Pancreas (tissue), 10 donors: ENCODE data around the gene PPP2R2C. TPM values are rescaled to one million over a fixed set of nuclear protein-coding genes. Genes with fewer than 3 reads are reported as not detected.
A peak's percentile ranks its signal among the peaks of the same experiment; 100 is the strongest.

Experiments
- ATAC-seq, 4 donors: fragments of 200-7000 bp; cut with Tn5 transposase; one replicate each; pipeline versions ENCODE4 v1.8.0 to v1.9.1; 2020; ENCODE audit warnings: mild to moderate bottlenecking in 4 of 4, moderate library complexity in 4 of 4
- DNase-seq, 6 donors: peaks; one replicate each; pipeline ENCODE4 v3.0.0-alpha.2; 2020
- FAIRE-seq: peaks from 2 replicates; lab custom pipeline; 2012; peaks lifted over from hg19 to GRCh38; lab: Jason Lieb, UNC
- H3K27ac ChIP-seq, 4 donors: fragments of 200-600 bp; sonication (generic); 1 replicate in 3 of 4; 2 replicates in 1 of 4; pipeline versions ENCODE4 v1.5.0 to v1.8.0; 2020
- H3K27me3 ChIP-seq, 4 donors: fragments of 200-600 bp; one replicate each; pipeline ENCODE4 v1.8.0; 2021
- H3K36me3 ChIP-seq, 3 donors: fragments of 200-600 bp; sonication (generic) in 1 of 3; one replicate each; pipeline versions ENCODE4 v1.5.0 to v1.8.0; 2020 to 2021
- H3K4me1 ChIP-seq, 3 donors: fragments of 200-600 bp; one replicate each; pipeline ENCODE4 v1.8.0; 2021
- H3K4me3 ChIP-seq, 4 donors: fragments of 200-600 bp; sonication (generic) in 2 of 4; one replicate each; pipeline versions ENCODE4 v1.5.0 to v1.8.0; 2020 to 2021
- H3K9me3 ChIP-seq, 4 donors: fragments of 200-600 bp; one replicate each; pipeline ENCODE4 v1.8.0; 2021
- CTCF ChIP-seq, 4 donors: fragments of 200-600 bp; sonication (generic) in 3 of 4; IDR thresholded peaks; one replicate each; pipeline versions ENCODE4 v1.5.0 to v1.8.0; 2021; ENCODE audit warnings: antibody characterized with exemption in 4 of 4
- WGBS, 2 donors: extraction: QIAGEN DNeasy Blood & Tissue Kit; methylation state at CpG; one replicate each; pipeline ENCODE4 v1.1.7; 2013; 5-methylcytosine and 5-hydroxymethylcytosine counted together
- intact Hi-C, 3 donors: fragments of 100-400 bp; cut with DNase I; formaldehyde crosslinking; loops; one replicate each; pipeline versions ENCODE4 v1.11.1 to v1.14.2; 2022
- polyA plus RNA-seq, 2 donors: library from polyadenylated mRNA; stranded (reverse); fragments of 200-250 nt; gene quantifications; one replicate each; pipeline ENCODE4 v1.2.3, GENCODE V29; 2013
- total RNA-seq, 6 donors: library from RNA; stranded (reverse); fragmentation: NEBNext Ultra II Directional in 4 of 6; extraction: Animal tissue kit (Norgen Biotek cat#: 25700) in 4 of 6; gene quantifications; one replicate each; pipeline versions ENCODE4 v1.2.1 to v1.2.4, GENCODE V29; 2021 to 2023
- donor health status: healthy with polysubstance abuse.
- donor health status: DM: no; HTN: no; CAD: no; lungs with moderate emphysema.
- donor health status: DM: no; HTN: no; CAD: no.
- donor health status: control.
- donor health status: control.
- donor health status: Bipolar disorder and iron deficiency.
- donor health status: DM: yes; HTN: yes; CAD: no.
- donor health status: DM: no; HTN: no; CAD: no.
- donor health status: DM: no; HTN: no; CAD: no.
- donor health status: DM: yes; HTN: yes; CAD: no.

The PPP2R2C gene
- total and polyA plus RNA-seq, 8 donors: 0.05 to 2.0 (median 0.55) TPM

- TF ChIP-seq CTCF (IDR thresholded peaks at IDR 0.05): no peak
- Histone ChIP-seq H3K4me3 (no peak overlapping the region), H3K36me3 (no peaks in the 10 kb centered on the region), H3K4me1 (no peaks in the 10 kb centered on the region), H3K27ac (no peak overlapping the region), H3K27me3 (no peaks in the 10 kb centered on the region), H3K9me3 (no peaks in the 10 kb centered on the region)
- 70 to 85% methylated on average over 23 of the region's 23 CpGs for WGBS, 2 donors
- DNase-seq (no peak), ATAC-seq (no peak), FAIRE-seq (no peak)
- intact Hi-C loops: loop anchor here in 1 of 3 donors (10.0 kb wide), 1 partner anchor 327 kb away; no protein-coding TSS in a partner anchor
Measured at GRCh38 chr4:6322067-6322760, 150.2 kb downstream of the PPP2R2C start.

GRCh38 chr4:6321361-6321760, 151.1 kb downstream of the PPP2R2C start:
- Histone ChIP-seq H3K4me3 (no peak overlapping the region), H3K36me3 (no peaks in the 10 kb centered on the region), H3K27ac (no peak overlapping the region), H3K4me1 (no peaks in the 10 kb centered on the region), H3K27me3 (no peaks in the 10 kb centered on the region), H3K9me3 (no peaks in the 10 kb centered on the region)
- intact Hi-C loops: loop anchor here in 1 of 3 donors (10.0 kb wide), 1 partner anchor 327 kb away; no protein-coding TSS in a partner anchor
- TF ChIP-seq CTCF (IDR thresholded peaks at IDR 0.05): no peak
- no peak for ATAC-seq
- no peak for DNase-seq
- WGBS, 2 donors: 29 to 42% methylated on average over 2 of the region's 2 CpGs
- no peak for FAIRE-seq

GRCh38 chr4:6320663-6321062, 151.8 kb downstream of the PPP2R2C start:
- intact Hi-C loops: loop anchor here in 1 of 3 donors (10.0 kb wide), 1 partner anchor 326 kb away; no protein-coding TSS in a partner anchor

GRCh38 chr4:6319530-6320150, 152.8 kb downstream of the PPP2R2C start:
- Histone ChIP-seq H3K27me3 (no peaks in the 10 kb centered on the region), H3K27ac (no peak overlapping the region), H3K4me1 (no peaks in the 10 kb centered on the region), H3K4me3 (no peak overlapping the region), H3K9me3 (no peaks in the 10 kb centered on the region), H3K36me3 (no peaks in the 10 kb centered on the region)
- FAIRE-seq (no peak), DNase-seq (no peak), ATAC-seq (peak in 1 of 4 donors; percentile 24)
- TF ChIP-seq CTCF (IDR thresholded peaks at IDR 0.05): no peak
- 77 to 83% methylated on average over 12 of the region's 12 CpGs for WGBS, 2 donors
- intact Hi-C loops: loop anchor here in 1 of 3 donors (10.0 kb wide), 1 partner anchor 325 kb away; no protein-coding TSS in a partner anchor

More at GRCh38 chr4:6320663-6321062, 151.8 kb downstream of the PPP2R2C start:
- no peak for FAIRE-seq
- Histone ChIP-seq H3K9me3 (no peaks in the 10 kb centered on the region), H3K27ac (no peak overlapping the region), H3K4me1 (no peaks in the 10 kb centered on the region), H3K27me3 (no peaks in the 10 kb centered on the region), H3K36me3 (no peaks in the 10 kb centered on the region), H3K4me3 (no peak overlapping the region)
- TF ChIP-seq CTCF (IDR thresholded peaks at IDR 0.05): no peak
- ATAC-seq: no peak
- 69 to 87% methylated on average over 6 of the region's 6 CpGs for WGBS, 2 donors
- DNase-seq: no peak
